AG04450 (cell line): ENCODE results near the gene STX12. TPM values are rescaled to one million over a fixed set of nuclear protein-coding genes. Genes with fewer than 3 reads are reported as not detected.
"Not testable (repeated sequence)": the region's sequence is repeated elsewhere in the genome, so short reads cannot be mapped to it uniquely, and the experiment has no call there.

Experiments used
- CTCF ChIA-PET: fragments of 300-600, 350-600 bp; formaldehyde crosslinking; extraction: SDS; loops from one replicate; lab custom pipeline; 2022; ENCODE audit warnings: antibody characterized with exemption, inconsistent platforms; lab: Charles Lee
- POLR2A ChIA-PET: fragments of 350-600 bp; formaldehyde crosslinking; extraction: SDS; loops from one replicate; lab custom pipeline; 2021; ENCODE audit warnings: antibody characterized with exemption, inconsistent platforms; lab: Yijun Ruan, JAX
- DNase-seq: peaks from one replicate; pipeline ENCODE4 v3.0.0-alpha.2; 2011; ENCODE audit warnings: low read depth, low spot score
- H3K27ac ChIP-seq: one replicate; pipeline ENCODE4 v1.5.1; 2012; ENCODE audit warnings: low read depth, low read length, control low read depth
- H3K27me3 ChIP-seq: one replicate; pipeline ENCODE4 v1.6.0; 2012; ENCODE audit warnings: low read length; ENCODE audit not compliant: control insufficient read depth, insufficient read depth
- H3K4me3 ChIP-seq: 2 replicates; pipeline ENCODE4 v1.5.1; 2011; ENCODE audit warnings: mild to moderate bottlenecking, low read depth, low read length, control low read depth
- H3K9me3 ChIP-seq: 2 replicates; pipeline ENCODE4 v1.5.1; 2012; ENCODE audit warnings: low read length; ENCODE audit not compliant: control insufficient read depth, insufficient read depth
- polyA plus RNA-seq: library from polyadenylated mRNA; depleted of rRNA; stranded (reverse); fragments of >200 nt; gene quantifications from 2 replicates; pipeline ENCODE4 v1.2.3, GENCODE V29; 2011
- TF ChIP-seq, protein P1 (sequence below): IDR thresholded peaks from 2 replicates; pipeline ENCODE4 v1.5.1; 2011; ENCODE audit warnings: low read depth, low read length, control low read depth, inconsistent platforms

The STX12 gene
- polyA plus RNA-seq, 1 experiment = 42.6 TPM

DNA sequence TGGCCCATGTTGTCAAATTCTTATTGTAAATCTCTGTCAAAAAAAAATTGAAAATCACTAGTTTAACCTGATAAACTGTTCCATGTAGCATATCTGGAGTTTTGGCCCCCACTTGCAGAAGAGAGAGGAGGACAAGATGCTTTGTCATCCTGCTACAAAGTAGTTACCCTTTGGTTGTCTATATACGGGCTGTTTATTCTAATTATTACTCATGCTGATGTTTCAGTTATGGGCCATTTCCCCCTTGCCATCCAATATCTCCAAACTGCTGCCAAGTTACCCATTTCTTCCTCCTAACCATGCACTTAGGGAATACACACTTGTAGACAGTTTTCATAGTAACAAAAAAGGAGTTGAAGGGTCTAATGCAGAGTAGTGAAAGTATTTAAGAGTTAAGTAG is 22.6 kb downstream of the STX12 start:
- ChIA-PET POLR2A (no interaction called here), CTCF (no interaction called here)
- H3K27me3 ChIP-seq = no peaks in the 10 kb centered on the region
- TF ChIP-seq, protein P1, sequence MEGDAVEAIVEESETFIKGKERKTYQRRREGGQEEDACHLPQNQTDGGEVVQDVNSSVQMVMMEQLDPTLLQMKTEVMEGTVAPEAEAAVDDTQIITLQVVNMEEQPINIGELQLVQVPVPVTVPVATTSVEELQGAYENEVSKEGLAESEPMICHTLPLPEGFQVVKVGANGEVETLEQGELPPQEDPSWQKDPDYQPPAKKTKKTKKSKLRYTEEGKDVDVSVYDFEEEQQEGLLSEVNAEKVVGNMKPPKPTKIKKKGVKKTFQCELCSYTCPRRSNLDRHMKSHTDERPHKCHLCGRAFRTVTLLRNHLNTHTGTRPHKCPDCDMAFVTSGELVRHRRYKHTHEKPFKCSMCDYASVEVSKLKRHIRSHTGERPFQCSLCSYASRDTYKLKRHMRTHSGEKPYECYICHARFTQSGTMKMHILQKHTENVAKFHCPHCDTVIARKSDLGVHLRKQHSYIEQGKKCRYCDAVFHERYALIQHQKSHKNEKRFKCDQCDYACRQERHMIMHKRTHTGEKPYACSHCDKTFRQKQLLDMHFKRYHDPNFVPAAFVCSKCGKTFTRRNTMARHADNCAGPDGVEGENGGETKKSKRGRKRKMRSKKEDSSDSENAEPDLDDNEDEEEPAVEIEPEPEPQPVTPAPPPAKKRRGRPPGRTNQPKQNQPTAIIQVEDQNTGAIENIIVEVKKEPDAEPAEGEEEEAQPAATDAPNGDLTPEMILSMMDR = no peak
- DNase-seq = no peak
- no peak overlapping the region for H3K4me3 ChIP-seq
- peak overlapping the region; percentile 39 for H3K27ac ChIP-seq
- no peaks in the 10 kb centered on the region for H3K9me3 ChIP-seq

DNA sequence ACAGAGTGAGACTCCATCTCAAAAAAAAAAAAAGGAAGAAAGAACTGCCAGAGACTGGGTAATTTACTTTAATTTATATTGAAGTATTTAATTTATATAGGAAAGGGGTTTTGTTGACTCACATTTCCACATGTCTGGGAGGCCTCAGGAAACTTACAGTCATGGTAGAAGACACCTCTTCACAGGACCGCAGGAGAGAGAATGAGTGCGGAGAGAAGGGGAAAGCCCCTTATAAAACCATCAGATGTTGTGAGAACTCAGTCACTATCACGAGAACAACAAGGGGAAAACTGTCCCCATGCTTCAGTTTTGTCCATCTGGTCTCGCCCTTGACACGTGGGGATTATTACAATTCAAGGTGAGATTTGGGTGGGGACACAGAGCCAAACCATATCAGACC is 31.8 kb downstream of the STX12 start:
- Histone ChIP-seq H3K4me3 (no peak overlapping the region), H3K27ac (no peak overlapping the region), H3K27me3 (no peaks in the 10 kb centered on the region), H3K9me3 (no peaks in the 10 kb centered on the region)
- TF ChIP-seq, protein P1 = no peak
- no peak for DNase-seq
- CTCF ChIA-PET = no interaction called here
- POLR2A ChIA-PET = interaction anchor here (0.5 kb wide), 1 partner anchor 177 kb away, joined by 5 read pairs; no protein-coding TSS in a partner anchor

DNA sequence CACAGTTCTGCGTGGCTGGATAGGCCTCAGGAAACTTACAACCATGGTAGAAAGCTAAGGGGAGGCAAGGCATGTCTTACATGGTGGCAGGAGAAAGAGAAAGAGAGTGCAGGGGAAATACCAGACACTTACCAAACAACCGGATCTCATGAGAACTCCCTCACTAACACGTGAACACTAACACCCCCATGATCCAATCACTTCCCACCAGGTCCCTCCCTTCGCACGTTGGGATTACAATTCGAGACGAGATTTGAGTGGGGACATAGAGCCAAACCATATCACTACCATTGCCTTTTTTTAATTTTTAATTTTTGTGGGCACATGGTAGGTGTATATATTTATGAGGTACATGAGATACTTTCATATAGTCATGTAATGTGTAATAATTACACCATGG is 33.7 kb downstream of the STX12 start:
- H3K4me3 ChIP-seq = no peak overlapping the region
- no peaks in the 10 kb centered on the region for H3K27me3 ChIP-seq
- TF ChIP-seq, protein P1 = no peak
- ChIA-PET CTCF (no interaction called here), POLR2A (no interaction called here)
- no peak for DNase-seq
- no peaks in the 10 kb centered on the region for H3K9me3 ChIP-seq
- H3K27ac ChIP-seq = no peak overlapping the region

DNA sequence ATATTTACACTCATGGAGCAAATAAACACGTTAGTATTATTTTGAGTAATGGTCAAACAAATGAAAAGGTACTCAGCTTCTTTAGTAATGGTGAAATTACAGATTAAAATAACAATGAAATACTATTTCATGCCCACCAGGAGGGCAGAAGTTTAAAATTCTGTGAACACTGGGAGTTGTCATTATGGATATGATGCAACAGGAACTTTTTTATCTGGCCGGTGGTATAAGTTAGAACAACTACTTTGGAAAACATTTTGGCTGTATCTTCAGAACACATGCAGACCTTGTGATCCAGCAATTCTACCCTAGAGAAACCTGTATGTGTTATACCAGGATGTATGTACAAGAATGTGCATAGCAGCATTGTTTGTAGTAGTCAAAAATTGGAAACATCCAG is 34.4 kb downstream of the STX12 start:
- TF ChIP-seq, protein P1 = no peak
- ChIA-PET POLR2A (no interaction called here), CTCF (no interaction called here)
- no peak overlapping the region for H3K27ac ChIP-seq
- no peak for DNase-seq
- H3K27me3 ChIP-seq = no peaks in the 10 kb centered on the region
- H3K9me3 ChIP-seq = no peaks in the 10 kb centered on the region
- no peak overlapping the region for H3K4me3 ChIP-seq

DNA sequence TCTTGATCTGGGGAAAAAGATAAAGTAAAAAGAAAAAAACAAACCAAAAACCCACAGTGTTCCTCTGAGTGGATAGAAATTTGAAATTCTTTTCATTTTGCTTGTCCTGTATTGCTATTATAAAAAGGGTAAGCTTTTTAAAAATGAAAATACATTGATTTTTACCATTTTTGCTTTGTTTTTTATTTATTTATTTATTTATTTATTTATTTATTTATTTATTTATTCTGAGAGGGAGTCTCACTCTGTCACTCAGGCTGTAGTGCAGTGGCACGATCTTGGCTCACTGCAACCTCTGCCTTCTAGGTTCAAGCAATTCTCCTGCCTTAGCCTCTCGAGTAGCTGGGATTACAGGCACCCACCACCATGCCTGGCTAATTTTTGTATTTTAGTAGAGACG is 35.1 kb downstream of the STX12 start:
- H3K9me3 ChIP-seq, DNase-seq, H3K27me3 ChIP-seq, H3K27ac ChIP-seq, POLR2A ChIA-PET, H3K4me3 ChIP-seq, CTCF ChIA-PET: not testable (repeated sequence)

DNA sequence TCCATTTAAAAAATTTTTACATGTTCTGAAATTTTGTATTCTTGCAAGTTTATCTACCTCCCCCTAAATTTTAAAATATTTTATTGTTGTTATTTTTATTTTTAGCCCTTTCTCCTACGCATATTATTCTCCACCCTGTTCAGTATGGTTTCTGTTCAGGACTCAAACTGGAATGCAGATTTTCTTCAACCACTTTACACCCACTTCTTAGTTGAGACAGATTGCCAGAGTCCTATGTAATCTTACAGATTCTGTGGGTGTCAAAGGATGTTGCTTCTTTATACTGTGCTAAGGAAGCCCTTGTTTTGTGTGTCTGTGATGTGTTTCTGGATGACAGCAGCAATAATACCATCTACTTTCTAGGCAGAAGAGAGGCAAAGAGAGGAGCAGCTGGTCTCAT is 36.9 kb downstream of the STX12 start:
- TF ChIP-seq, protein P1 = no peak
- POLR2A ChIA-PET = no interaction called here
- Histone ChIP-seq H3K27me3 (no peaks in the 10 kb centered on the region), H3K9me3 (no peaks in the 10 kb centered on the region), H3K4me3 (no peak overlapping the region), H3K27ac (no peak overlapping the region)
- DNase-seq = no peak
- CTCF ChIA-PET = no interaction called here
